ENCODE data around the gene RALGDS.

RALGDS gene

DNA sequence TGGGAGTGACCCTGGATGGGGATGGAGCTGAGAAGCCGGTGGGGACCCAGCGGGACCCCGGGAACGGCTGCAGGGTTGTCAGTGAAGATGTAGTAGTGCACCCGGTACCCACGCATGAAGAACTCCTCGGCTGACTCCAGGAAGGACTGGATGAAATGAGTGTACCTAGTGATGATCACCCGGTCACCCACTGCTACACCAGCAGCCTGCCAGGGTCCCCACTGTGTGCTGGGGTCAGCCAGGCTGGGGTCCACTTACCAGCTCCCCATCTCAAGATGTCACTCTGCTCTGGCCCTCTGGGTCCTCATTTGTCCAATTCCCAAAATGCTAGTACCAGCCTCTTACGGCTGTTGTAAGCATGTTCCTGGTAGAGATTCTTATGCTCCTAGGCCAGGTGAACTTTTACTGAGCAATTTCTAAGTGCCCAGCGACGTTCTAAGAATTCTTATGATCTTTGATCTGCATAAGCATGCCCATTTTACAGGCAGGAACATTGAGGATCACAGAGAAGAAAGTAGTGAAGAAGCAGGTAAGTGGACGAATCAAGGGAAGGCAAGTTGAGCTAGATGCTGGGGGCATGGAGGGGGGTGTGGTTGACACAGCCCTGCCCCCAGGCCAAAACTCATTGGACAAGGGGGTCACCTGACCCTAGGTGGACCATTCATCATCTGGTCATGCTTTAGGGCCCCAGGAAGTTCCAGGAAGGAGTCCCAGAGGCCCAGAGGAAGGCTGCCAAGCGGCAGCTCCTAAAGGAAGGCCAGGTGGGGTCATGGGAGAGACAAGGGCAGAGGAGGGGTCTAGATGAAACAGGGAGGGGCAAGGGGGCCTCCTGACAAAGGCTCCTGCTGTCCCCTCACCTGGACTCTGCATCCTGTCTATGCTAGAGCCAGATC, 33.3 kb upstream of the RALGDS start:
- no peak for DNase-seq
- peaks cover under 1% of the 10 kb centered on the region for H3K36me3 Mint-ChIP-seq (ENCODE audit: low read depth)
- TF ChIP-seq, protein P1, sequence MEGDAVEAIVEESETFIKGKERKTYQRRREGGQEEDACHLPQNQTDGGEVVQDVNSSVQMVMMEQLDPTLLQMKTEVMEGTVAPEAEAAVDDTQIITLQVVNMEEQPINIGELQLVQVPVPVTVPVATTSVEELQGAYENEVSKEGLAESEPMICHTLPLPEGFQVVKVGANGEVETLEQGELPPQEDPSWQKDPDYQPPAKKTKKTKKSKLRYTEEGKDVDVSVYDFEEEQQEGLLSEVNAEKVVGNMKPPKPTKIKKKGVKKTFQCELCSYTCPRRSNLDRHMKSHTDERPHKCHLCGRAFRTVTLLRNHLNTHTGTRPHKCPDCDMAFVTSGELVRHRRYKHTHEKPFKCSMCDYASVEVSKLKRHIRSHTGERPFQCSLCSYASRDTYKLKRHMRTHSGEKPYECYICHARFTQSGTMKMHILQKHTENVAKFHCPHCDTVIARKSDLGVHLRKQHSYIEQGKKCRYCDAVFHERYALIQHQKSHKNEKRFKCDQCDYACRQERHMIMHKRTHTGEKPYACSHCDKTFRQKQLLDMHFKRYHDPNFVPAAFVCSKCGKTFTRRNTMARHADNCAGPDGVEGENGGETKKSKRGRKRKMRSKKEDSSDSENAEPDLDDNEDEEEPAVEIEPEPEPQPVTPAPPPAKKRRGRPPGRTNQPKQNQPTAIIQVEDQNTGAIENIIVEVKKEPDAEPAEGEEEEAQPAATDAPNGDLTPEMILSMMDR (IDR thresholded peaks at IDR 0.05) = no peak
- H3K4me3 Mint-ChIP-seq = no peak overlapping the region
- H3K4me1 Mint-ChIP-seq = peaks cover 25% of the 10 kb centered on the region
- H3K27ac Mint-ChIP-seq = no peak overlapping the region
- peaks cover 2% of the 10 kb centered on the region for H3K27me3 Mint-ChIP-seq (ENCODE audit: low read depth, poor library complexity)
- no peaks in the 10 kb centered on the region for H3K9me3 Mint-ChIP-seq

DNA sequence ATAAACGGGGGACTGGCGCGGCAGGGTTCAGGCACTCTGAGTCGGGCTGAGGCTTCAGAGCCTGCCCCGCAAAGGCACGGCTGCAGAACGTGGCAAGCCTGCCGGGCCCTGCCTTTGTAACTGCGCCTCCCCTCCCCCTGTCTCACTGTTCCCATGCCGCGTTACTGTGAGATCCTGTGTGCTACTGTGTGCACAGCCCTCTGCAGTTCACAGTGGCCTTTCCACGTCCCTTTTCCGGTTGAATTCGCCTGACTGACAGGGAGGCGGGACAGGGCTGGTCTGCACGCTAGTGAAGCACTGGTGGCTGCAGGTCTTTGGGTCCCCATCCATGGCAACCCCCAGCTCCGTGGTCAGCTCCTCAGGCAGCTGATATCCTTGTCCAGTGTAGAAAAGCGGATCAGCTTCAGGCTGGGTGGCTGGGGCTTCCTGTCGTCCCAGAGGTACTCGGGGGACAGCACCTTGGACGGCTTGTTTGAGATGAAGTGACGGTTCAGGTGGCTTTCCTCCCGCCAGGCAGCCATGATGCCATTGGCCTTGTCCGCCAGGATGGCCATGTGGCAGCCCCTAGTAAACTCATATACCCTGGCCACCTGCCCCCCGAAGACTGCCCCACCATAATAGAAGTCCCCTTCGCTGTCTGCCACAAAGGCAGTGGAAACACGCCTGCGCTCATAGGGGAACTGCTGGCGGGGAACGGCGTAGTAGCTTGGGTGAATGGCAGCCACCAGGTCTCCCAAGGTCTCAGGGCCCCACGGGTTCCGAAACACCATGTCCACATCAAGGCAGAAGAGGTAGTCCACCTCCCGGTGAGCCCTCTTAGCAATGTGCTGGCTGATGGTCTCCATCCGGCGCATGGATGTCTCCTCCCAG, 32.4 kb upstream of the RALGDS start:
- Mint-ChIP-seq H3K27me3 (ENCODE audit: low read depth, poor library complexity) (peaks cover 2% of the 10 kb centered on the region), H3K36me3 (ENCODE audit: low read depth) (no peaks in the 10 kb centered on the region), H3K4me3 (no peak overlapping the region), H3K9me3 (no peaks in the 10 kb centered on the region), H3K27ac (peak overlapping the region; percentile 19), H3K4me1 (peaks cover 26% of the 10 kb centered on the region)
- TF ChIP-seq, protein P1 (IDR thresholded peaks at IDR 0.05) = no peak
- no peak for DNase-seq

DNA sequence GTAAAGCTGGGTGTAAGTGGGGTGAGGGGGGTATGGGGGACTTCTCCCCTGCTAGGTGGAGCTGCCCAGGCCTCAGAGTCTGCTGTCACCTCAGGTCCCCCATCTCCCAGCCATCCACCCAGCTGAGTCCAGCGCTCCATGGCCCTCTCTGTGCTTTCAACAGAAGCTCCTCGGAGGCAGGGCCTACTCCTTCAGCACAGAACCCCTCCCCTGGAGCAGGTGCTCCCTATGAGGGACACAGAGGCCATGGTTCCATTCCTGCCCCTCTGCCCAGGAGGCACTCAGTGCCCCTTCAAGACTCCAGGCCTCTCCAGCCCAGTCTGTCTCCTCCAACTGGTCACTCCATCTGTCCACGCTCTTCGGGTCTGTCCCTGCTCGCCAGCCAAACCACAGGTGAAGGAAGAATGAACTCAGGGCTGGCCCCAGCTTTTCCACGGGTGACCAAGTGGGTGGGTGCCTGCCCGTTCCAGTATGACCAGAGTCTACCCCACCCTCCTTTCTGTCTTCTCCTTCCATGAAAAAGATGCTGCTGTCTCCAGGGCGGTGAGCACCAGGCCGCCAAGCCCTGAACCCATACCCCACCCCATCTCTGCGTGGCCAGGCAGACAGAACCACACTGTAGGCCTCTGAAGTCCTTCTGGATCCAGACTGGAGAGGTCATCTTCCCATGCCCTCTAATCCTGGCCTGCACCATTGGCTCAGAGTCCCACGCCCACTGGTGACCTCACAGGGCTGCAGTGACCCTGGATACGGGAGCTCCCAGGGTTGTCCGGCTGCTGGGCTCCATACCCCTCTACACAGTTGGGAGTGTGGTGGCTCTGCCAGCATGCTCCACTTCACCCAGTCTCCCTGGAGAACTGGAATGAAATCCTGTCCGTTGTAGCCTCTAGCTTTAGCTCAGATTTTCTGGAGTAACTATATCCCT, 30.8 kb upstream of the RALGDS start:
- Mint-ChIP-seq H3K36me3 (ENCODE audit: low read depth) (no peaks in the 10 kb centered on the region), H3K4me1 (peaks cover 42% of the 10 kb centered on the region), H3K27ac (no peak overlapping the region), H3K9me3 (no peaks in the 10 kb centered on the region), H3K4me3 (no peak overlapping the region), H3K27me3 (ENCODE audit: low read depth, poor library complexity) (peaks cover 2% of the 10 kb centered on the region)
- no peak for DNase-seq
- TF ChIP-seq, protein P1 (IDR thresholded peaks at IDR 0.05) = no peak

DNA sequence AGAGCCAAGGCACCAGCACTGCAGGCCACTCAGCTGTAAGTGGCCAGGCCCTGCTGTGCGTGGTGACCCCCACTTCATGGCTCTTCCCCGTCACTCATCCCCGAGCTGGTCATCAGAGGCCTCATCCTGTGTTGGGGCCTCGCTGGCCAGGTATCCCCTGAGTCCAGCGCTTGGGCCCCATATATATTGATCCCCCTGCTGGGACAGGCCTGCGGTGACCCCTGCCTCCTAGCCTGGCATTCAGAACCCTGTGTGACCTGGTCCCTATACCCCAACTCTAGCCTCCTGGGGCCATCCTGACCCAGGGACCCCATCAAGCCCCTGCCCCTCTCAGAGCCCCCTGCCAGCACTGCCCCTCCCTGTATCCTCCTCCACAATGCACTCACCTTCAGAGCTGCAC, 30.0 kb upstream of the RALGDS start:
- Mint-ChIP-seq H3K4me1 (peaks cover 48% of the 10 kb centered on the region), H3K27ac (no peak overlapping the region), H3K36me3 (ENCODE audit: low read depth) (no peaks in the 10 kb centered on the region), H3K4me3 (peak overlapping the region; percentile 63), H3K27me3 (ENCODE audit: low read depth, poor library complexity) (peaks cover 2% of the 10 kb centered on the region), H3K9me3 (no peaks in the 10 kb centered on the region)
- TF ChIP-seq, protein P1 (IDR thresholded peaks at IDR 0.05) = no peak
- DNase-seq = no peak

DNA sequence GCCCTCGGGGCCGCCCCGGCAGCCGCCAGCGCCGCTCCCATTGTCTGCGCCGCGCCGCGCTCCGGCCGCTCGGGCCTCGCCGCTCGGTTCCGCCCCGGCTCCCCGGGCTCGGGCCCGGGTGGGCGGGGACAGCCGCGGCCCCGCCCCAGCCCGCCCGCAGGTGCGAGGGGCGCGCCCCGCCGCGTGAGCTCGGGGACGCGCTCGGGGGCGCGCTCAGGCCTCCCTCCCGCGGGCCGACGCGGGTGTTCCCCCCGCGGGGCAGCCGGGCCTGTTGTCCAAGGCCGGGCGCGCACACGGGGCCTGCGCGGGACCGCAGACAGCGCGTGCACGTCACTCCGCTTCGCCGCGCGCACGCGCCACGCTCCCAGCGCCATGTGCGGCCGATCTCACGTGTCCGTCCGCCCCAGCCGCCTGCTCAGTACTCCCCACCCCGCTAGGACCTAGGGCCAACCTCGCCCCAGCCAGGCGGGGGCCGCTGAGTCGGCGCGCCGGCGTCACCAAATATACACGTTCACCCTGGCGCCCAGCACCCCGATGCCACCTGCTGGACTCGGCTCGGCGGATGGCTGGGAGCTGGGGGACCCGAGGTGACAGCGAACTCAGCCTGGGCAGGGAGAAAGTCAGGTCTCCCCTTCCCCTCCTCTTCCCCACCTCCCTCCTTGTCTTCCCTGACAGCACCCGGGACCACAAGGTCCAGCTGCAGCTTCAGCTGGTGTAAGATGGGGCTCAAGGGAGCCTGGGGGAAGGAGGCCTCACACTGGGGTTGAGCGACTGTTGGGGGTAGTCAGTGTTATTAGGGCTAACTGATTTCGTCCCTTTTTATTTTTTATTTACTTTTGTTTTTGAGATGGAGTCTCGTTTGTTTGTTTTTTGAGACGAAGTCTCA, 28.3 kb upstream of the RALGDS start:
- H3K4me1 Mint-ChIP-seq = peaks cover 59% of the 10 kb centered on the region
- peak overlapping the region; percentile 69 for H3K4me3 Mint-ChIP-seq
- peak; percentile 84 for DNase-seq
- no peaks in the 10 kb centered on the region for H3K9me3 Mint-ChIP-seq
- TF ChIP-seq, protein P1 (IDR thresholded peaks at IDR 0.05) = no peak
- H3K27me3 Mint-ChIP-seq (ENCODE audit: low read depth, poor library complexity) = peaks cover 2% of the 10 kb centered on the region
- H3K27ac Mint-ChIP-seq = no peak overlapping the region
- H3K36me3 Mint-ChIP-seq (ENCODE audit: low read depth) = no peaks in the 10 kb centered on the region

Measured in nephron progenitor cell (in vitro differentiated cells).